Measurements from ENCODE around the gene FBRSL1.

FBRSL1 gene

GRCh38 chr12:132445884-132446632 lies 43.9 kb upstream of the FBRSL1 start:
- TF ChIP-seq, protein P1, sequence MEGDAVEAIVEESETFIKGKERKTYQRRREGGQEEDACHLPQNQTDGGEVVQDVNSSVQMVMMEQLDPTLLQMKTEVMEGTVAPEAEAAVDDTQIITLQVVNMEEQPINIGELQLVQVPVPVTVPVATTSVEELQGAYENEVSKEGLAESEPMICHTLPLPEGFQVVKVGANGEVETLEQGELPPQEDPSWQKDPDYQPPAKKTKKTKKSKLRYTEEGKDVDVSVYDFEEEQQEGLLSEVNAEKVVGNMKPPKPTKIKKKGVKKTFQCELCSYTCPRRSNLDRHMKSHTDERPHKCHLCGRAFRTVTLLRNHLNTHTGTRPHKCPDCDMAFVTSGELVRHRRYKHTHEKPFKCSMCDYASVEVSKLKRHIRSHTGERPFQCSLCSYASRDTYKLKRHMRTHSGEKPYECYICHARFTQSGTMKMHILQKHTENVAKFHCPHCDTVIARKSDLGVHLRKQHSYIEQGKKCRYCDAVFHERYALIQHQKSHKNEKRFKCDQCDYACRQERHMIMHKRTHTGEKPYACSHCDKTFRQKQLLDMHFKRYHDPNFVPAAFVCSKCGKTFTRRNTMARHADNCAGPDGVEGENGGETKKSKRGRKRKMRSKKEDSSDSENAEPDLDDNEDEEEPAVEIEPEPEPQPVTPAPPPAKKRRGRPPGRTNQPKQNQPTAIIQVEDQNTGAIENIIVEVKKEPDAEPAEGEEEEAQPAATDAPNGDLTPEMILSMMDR (IDR thresholded peaks at IDR 0.05; ENCODE audit: low read depth, low read length, missing control alignments), result no peak
- no peak for DNase-seq (ENCODE audit: low read depth)
- in situ Hi-C loops (cut with HindIII; ENCODE audit: low sequenced_read_pairs), result no loop called here
- no peak overlapping the region for H3K4me3 ChIP-seq (ENCODE audit: low read depth, low read length)

DNA sequence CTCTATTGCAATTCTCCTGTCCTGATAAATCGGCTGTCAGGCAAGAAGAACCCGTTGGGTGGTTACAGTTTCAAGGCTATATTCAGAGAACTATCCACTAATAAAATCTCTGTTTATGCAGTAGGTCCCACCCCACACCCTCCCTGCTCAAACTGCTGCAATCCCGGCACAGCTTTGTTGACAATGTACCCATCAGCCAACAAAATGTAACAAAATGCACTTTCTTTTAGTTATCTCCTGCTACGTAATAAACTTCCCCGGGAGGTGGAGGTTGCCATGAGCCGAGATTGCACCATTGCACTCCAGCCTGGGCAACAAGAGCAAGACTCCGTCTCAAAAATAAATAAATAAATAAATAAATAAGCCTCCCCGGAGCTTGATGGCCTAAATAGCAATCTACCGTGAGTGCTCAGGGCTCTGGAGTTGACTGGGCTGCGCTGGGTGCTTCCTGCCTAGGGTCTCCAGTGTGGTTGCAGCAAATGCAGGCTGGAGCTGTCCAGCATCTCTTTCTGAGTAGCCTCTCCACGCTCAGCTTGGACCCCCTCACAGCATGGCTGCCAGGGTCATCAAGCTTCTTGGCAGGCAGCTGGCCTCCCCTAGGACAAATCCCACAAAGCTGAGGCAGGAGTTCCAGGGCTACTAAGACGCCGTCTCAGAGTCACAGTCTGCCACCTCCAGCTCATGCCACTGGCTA lies 43.2 kb upstream of the FBRSL1 start:
- in situ Hi-C loops (cut with HindIII; ENCODE audit: low sequenced_read_pairs), result no loop called here
- TF ChIP-seq, protein P1 (IDR thresholded peaks at IDR 0.05; ENCODE audit: low read depth, low read length, missing control alignments), result no peak
- no peak for DNase-seq (ENCODE audit: low read depth)
- H3K4me3 ChIP-seq (ENCODE audit: low read depth, low read length), result no peak overlapping the region

GRCh38 chr12:132447327-132447720 lies 42.6 kb upstream of the FBRSL1 start:
- TF ChIP-seq, protein P1 (IDR thresholded peaks at IDR 0.05; ENCODE audit: low read depth, low read length, missing control alignments), result no peak
- in situ Hi-C loops (cut with HindIII; ENCODE audit: low sequenced_read_pairs), result no loop called here
- no peak for DNase-seq (ENCODE audit: low read depth)
- H3K4me3 ChIP-seq (ENCODE audit: low read depth, low read length), result no peak overlapping the region

DNA sequence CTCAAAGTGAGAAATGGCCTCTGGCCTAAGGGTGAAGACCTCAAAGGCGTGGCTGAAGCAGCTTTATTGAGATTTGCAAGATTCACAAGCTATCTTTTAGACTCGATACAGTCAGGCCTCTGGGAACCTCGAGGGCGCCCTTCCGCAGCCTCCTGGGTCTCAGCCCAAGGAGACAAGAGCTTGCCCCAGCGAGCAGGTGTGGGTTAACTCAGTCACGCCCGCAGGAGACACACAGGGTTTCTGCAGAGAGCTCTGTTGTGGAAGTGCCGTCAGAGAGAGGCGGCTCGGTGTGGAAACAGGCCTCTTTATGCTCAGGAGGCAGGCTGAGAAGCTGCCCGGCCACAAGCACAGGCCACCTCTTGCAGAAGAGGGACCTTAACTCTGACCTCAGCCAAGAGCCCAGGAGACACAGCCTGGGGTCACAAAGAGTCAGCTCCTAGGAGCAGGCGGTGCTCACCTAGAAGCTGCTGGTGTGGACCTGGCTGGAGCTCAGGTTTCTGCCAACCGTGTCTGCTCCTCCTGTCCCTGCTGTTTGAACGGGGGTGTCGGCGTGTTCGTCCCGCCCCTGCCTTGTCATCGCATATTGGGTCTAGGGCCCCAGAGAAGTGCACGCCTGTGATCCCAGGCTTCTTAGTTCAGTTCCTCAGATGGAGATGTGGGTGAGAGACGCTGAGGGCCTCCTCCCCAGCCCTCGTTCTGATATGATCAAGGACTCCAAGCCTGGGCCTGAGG lies 42.1 kb upstream of the FBRSL1 start:
- no peak overlapping the region for H3K4me3 ChIP-seq (ENCODE audit: low read depth, low read length)
- TF ChIP-seq, protein P1 (IDR thresholded peaks at IDR 0.05; ENCODE audit: low read depth, low read length, missing control alignments), result no peak
- DNase-seq (ENCODE audit: low read depth), result no peak
- in situ Hi-C loops (cut with HindIII; ENCODE audit: low sequenced_read_pairs), result no loop called here

DNA sequence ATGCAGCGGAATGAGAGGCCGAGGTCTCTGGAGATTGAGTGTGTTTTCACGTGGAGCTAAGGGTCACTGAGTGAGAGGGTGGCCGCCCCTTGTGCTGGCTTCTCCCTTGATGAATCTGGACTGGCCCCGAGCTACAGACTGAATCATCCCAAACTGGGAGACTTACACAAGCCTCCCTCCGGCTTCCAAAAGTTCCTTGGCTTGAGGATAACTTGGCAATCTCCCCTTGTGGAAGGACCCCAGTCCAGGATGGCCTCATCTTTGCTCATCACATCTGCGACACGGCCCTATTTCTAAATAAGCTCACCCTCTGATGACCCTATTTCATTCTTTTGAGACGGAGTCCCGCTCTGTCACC lies 41.5 kb upstream of the FBRSL1 start:
- TF ChIP-seq, protein P1 (IDR thresholded peaks at IDR 0.05; ENCODE audit: low read depth, low read length, missing control alignments), result no peak
- in situ Hi-C loops (cut with HindIII; ENCODE audit: low sequenced_read_pairs), result no loop called here
- DNase-seq (ENCODE audit: low read depth), result no peak
- no peak overlapping the region for H3K4me3 ChIP-seq (ENCODE audit: low read depth, low read length)

GRCh38 chr12:132449565-132450417 lies 40.2 kb upstream of the FBRSL1 start:
- H3K4me3 ChIP-seq (ENCODE audit: low read depth, low read length), result no peak overlapping the region
- in situ Hi-C loops (cut with HindIII; ENCODE audit: low sequenced_read_pairs), result no loop called here
- no peak for DNase-seq (ENCODE audit: low read depth)
- TF ChIP-seq, protein P1 (IDR thresholded peaks at IDR 0.05; ENCODE audit: low read depth, low read length, missing control alignments), result no peak

Measured in astrocyte of the cerebellum (primary cell).